ENCODE results near the gene EME1. TPM values are rescaled to one million over a fixed set of nuclear protein-coding genes. Genes with fewer than 3 reads are reported as not detected.

Gene EME1
- total and polyA plus RNA-seq, 2 of the 13 experiments (the other 11 are each of a cell fraction or from before 2014, with no cell fraction given): 20.7 to 24.6 TPM

- 0 out of 2 replicates have a peak, but pooled peaks have one; percentile 9 for TF ChIP-seq ZNF253 (CRISPR knock-in tag; IDR thresholded peaks at IDR 0.05; ENCODE audit: borderline replicate concordance)
- no peak for TF ChIP-seq DMAP1 (CRISPR knock-in tag; IDR thresholded peaks at IDR 0.05)
- 0 out of 2 replicates have a peak, but pooled peaks have one; percentile 4 for TF ChIP-seq ZNF558 (CRISPR knock-in tag; IDR thresholded peaks at IDR 0.05; ENCODE audit: borderline replicate concordance)
- no peak for TF ChIP-seq MAZ (IDR thresholded peaks at IDR 0.05; ENCODE audit: borderline replicate concordance, low read depth, low read length)
- 0 out of 2 replicates have a peak, but pooled peaks have one; percentile 3 for TF ChIP-seq MAZ (CRISPR knock-in tag; IDR thresholded peaks at IDR 0.05; ENCODE audit: low read depth)
- TF ChIP-seq, protein P1, sequence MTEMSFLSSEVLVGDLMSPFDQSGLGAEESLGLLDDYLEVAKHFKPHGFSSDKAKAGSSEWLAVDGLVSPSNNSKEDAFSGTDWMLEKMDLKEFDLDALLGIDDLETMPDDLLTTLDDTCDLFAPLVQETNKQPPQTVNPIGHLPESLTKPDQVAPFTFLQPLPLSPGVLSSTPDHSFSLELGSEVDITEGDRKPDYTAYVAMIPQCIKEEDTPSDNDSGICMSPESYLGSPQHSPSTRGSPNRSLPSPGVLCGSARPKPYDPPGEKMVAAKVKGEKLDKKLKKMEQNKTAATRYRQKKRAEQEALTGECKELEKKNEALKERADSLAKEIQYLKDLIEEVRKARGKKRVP (CRISPR knock-in tag; IDR thresholded peaks at IDR 0.05): peak in 1 of 2 experiments; percentile 5; a peak in 1 of 4 replicates
- TF ChIP-seq ZNF879 (CRISPR knock-in tag; IDR thresholded peaks at IDR 0.05): no peak
- 0 out of 2 replicates have a peak, but pooled peaks have one; percentile 57 for TF ChIP-seq ZNF850 (CRISPR knock-in tag; conservative IDR thresholded peaks at IDR 0.05)
- TF ChIP-seq, protein P2, sequence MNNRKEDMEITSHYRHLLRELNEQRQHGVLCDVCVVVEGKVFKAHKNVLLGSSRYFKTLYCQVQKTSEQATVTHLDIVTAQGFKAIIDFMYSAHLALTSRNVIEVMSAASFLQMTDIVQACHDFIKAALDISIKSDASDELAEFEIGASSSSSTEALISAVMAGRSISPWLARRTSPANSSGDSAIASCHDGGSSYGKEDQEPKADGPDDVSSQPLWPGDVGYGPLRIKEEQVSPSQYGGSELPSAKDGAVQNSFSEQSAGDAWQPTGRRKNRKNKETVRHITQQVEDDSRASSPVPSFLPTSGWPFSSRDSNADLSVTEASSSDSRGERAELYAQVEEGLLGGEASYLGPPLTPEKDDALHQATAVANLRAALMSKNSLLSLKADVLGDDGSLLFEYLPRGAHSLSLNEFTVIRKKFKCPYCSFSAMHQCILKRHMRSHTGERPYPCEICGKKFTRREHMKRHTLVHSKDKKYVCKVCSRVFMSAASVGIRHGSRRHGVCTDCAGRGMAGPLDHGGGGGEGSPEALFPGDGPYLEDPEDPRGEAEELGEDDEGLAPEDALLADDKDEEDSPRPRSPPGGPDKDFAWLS (CRISPR knock-in tag; IDR thresholded peaks at IDR 0.05; ENCODE audit: borderline replicate concordance): no peak
- no peak for TF ChIP-seq HOXA5 (CRISPR knock-in tag; IDR thresholded peaks at IDR 0.05)
These were observed 739 bp upstream of the EME1 start (continued) for GRCh38 chr17:50372222-50372757.

DNA sequence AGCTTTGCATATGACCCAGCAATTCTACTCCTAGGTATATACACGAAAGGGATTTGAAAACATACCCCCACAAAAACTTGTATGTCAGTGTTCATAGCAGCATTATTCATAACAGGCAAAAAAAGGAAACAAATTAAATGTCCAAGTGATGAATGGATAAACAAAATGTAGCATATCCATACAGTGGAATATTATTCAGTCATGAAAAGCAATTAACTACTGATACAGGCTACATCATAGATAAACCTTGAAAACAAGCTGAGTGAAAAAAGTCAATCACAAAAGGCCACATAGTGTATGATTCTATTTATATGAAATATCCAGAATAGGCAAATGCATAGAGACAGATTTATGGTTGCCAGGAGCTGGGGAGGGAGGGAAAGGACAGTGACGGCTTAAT, 676 bp downstream of the EME1 start:
- no TSS peak for BruUV-seq (replicated peaks)
- no peak for ATAC-seq
- peaks cover 29% of the 10 kb centered on the region for H3K4me1 ChIP-seq (ENCODE audit: insufficient read depth, low read length)
- DNase-seq (ENCODE audit: low spot score): no peak
- ChIA-PET POLR2A (interaction anchor here (3.0 kb wide), 1 partner anchor 24 kb away, joined by 15 read pairs; the partner anchor contains the start of gene LRRC59), CTCF (ENCODE audit: low intra/inter-chr PET ratio, low total read pairs) (no interaction called here)
- 0 out of 2 replicates have a peak, but pooled peaks have one; percentile 13 for TF ChIP-seq GLI4 (CRISPR knock-in tag; IDR thresholded peaks at IDR 0.05; ENCODE audit: borderline replicate concordance)
- no peak for TF ChIP-seq ZNF207 (IDR thresholded peaks at IDR 0.05; ENCODE audit: borderline replicate concordance)
- 0 out of 2 replicates have a peak, but pooled peaks have one; percentile 10 for TF ChIP-seq ZNF337 (CRISPR knock-in tag; IDR thresholded peaks at IDR 0.05; ENCODE audit: borderline replicate concordance, low read depth)
- TF ChIP-seq CREB3 (CRISPR knock-in tag; IDR thresholded peaks at IDR 0.05): 0 out of 2 replicates have a peak, but pooled peaks have one; percentile 3
- TF ChIP-seq MTF2 (CRISPR knock-in tag; IDR thresholded peaks at IDR 0.05; ENCODE audit: borderline replicate concordance): no peak
- TF ChIP-seq ZNF292 (CRISPR knock-in tag; IDR thresholded peaks at IDR 0.05; ENCODE audit: borderline replicate concordance, low read depth): 0 out of 2 replicates have a peak, but pooled peaks have one; percentile 1
- no peaks in the 10 kb centered on the region for H3K9me3 ChIP-seq (ENCODE audit: low read length)
- FAIRE-seq: peak; percentile 4
- H3K4me3 ChIP-seq (replicated peaks in 1 of 3; ENCODE audit: insufficient read depth in 1 of 3, low read depth in 2 of 3, low read length in 3 of 3): peak overlapping the region; percentile 91 to 98 (median 93)
- 48% methylated on average over 2 of the region's 2 CpGs for WGBS (ENCODE audit: low lambda C conversion rate)
- intact Hi-C loops (cut with micrococcal nuclease; ENCODE audit: unreplicated experiment) (no loop called here), in situ Hi-C loops (cut with HindIII; ENCODE audit: extremely low pct_ligation_motif_present, low pct_unique_long_range_greater_than_20kb) (no loop called here)
- H3K36me3 ChIP-seq (replicated peaks in 1 of 2; ENCODE audit: control insufficient read depth in 1 of 2, insufficient read depth in 2 of 2, low read length in 2 of 2): peaks cover 16 to 26% of the 10 kb centered on the region in 2 experiments
- peak overlapping the region; percentile 92 for H3K9ac ChIP-seq (ENCODE audit: insufficient read depth, low read depth, low read length)
- H2AFZ ChIP-seq (ENCODE audit: low read length): no peak overlapping the region
- H3K27ac ChIP-seq (ENCODE audit: extremely low read length, insufficient read depth, low read length): peak overlapping the region; percentile 87
- no peaks in the 10 kb centered on the region; a peak in 1 of 5 replicates for H3K27me3 ChIP-seq (ENCODE audit: control insufficient read depth in 1 of 2, insufficient read depth in 2 of 2, low read length in 2 of 2)
- H4K20me1 ChIP-seq (ENCODE audit: insufficient read depth, low read length): no peaks in the 10 kb centered on the region
- H3K4me2 ChIP-seq (ENCODE audit: low read depth, low read length): peak overlapping the region; percentile 80
- peaks cover 39% of the 10 kb centered on the region for H3K79me2 ChIP-seq (ENCODE audit: insufficient read depth, low read length)
